ENCODE measurements around the gene BCL11B. TPM values are rescaled to one million over a fixed set of nuclear protein-coding genes. Genes with fewer than 3 reads are reported as not detected.

Gene BCL11B
- total and polyA plus RNA-seq, 10 of the 15 experiments (the other 5 are each of a cell fraction or from before 2014, with no cell fraction given): 0.38 to 5.5 (median 1.3) TPM

- FAIRE-seq (no peak), ATAC-seq (no peak), DNase-seq (ENCODE audit: low read depth, low spot score) (no peak)
- Histone ChIP-seq H3K27me3 (replicated peaks in 1 of 2; ENCODE audit: control insufficient read depth in 2 of 2, insufficient read depth in 2 of 2, low read length in 1 of 2) (no peaks in the 10 kb centered on the region; a peak in 1 of 4 replicates), H3K36me3 (ENCODE audit: control insufficient read depth in 2 of 2, insufficient read depth in 2 of 2, low read length in 1 of 2) (no peaks in the 10 kb centered on the region), H2AFZ (ENCODE audit: control insufficient read depth, low read depth, low read length) (no peak overlapping the region), H3K4me2 (ENCODE audit: control insufficient read depth, insufficient read depth) (no peak overlapping the region), H3K4me3 (no peak overlapping the region), H3K9me3 (replicated peaks; ENCODE audit: control insufficient read depth, insufficient read depth, low read length) (no peaks in the 10 kb centered on the region), H3K27ac (ENCODE audit: control insufficient read depth, insufficient read depth) (no peak overlapping the region), H3K9ac (ENCODE audit: control insufficient read depth, insufficient read depth, low read length) (no peak overlapping the region), H4K20me1 (ENCODE audit: control insufficient read depth, insufficient read depth) (no peaks in the 10 kb centered on the region), H3K79me2 (ENCODE audit: control insufficient read depth, insufficient read depth, low read length) (no peaks in the 10 kb centered on the region), H3K4me1 (ENCODE audit: control insufficient read depth, insufficient read depth, low read length) (no peaks in the 10 kb centered on the region)
- BruUV-seq (replicated peaks): no TSS peak
- intact Hi-C loops (cut with micrococcal nuclease; ENCODE audit: unreplicated experiment): no loop called here
- CTCF ChIA-PET: interaction anchor here (1.0 kb wide), 1 partner anchor 185 kb away, joined by 3 read pairs; no protein-coding TSS in a partner anchor
- POLR2A ChIA-PET: interaction anchor here (1.0 kb wide), 1 partner anchor 10 kb away, joined by 5 read pairs; no protein-coding TSS in a partner anchor
- SMC1A ChIA-PET (ENCODE audit: uncharacterized antibody, unreplicated experiment): no interaction called here
- in situ Hi-C loops (cut with MboI): no loop called here
- 37% methylated on average over 4 of the region's 4 CpGs for WGBS (ENCODE audit: insufficient coverage, insufficient replicate concordance, low lambda C conversion rate, missing lambda C conversion rate)
- TF ChIP-seq GABPA (IDR thresholded peaks at IDR 0.05; ENCODE audit: low read depth) (no peak), KDM1A (IDR thresholded peaks at IDR 0.05; ENCODE audit: borderline replicate concordance) (no peak), CEBPB (IDR thresholded peaks at IDR 0.05; ENCODE audit: borderline replicate concordance in 1 of 2, low read depth in 2 of 2, low read length in 2 of 2) (no peak)
- RAD21 ChIA-PET (ENCODE audit: unreplicated experiment): interaction anchor here (1.5 kb wide), 1 partner anchor 58 kb away, joined by 4 read pairs; no protein-coding TSS in a partner anchor
Observed at GRCh38 chr14:99207456-99207855, 64.5 kb downstream of the BCL11B start.

DNA sequence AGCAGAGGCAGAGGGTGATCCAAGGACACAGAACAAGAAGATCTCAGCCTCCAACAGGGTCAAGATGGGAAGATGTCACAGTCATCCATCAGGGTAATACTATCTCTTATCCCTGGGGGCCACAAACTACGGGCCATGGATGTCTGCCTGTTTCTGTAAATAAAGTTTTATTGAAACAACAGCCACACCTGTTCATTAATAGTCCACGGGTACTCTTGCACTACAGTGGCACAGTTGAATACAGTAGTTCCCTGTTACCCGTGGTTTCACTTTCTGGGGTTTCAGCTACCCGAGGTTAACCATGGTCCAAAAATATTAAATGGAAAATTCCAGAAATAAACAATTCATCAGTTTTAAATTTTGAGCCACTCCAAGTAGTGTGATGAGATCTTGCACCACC, 65.9 kb downstream of the BCL11B start:
- DNase-seq (ENCODE audit: low read depth, low spot score) (no peak), FAIRE-seq (no peak), ATAC-seq (no peak)
- Histone ChIP-seq H3K27me3 (replicated peaks in 1 of 2; ENCODE audit: control insufficient read depth in 2 of 2, insufficient read depth in 2 of 2, low read length in 1 of 2) (no peaks in the 10 kb centered on the region; a peak in 1 of 4 replicates), H2AFZ (ENCODE audit: control insufficient read depth, low read depth, low read length) (no peak overlapping the region), H3K9me3 (replicated peaks; ENCODE audit: control insufficient read depth, insufficient read depth, low read length) (no peaks in the 10 kb centered on the region), H4K20me1 (ENCODE audit: control insufficient read depth, insufficient read depth) (no peaks in the 10 kb centered on the region), H3K9ac (ENCODE audit: control insufficient read depth, insufficient read depth, low read length) (no peak overlapping the region), H3K4me1 (ENCODE audit: control insufficient read depth, insufficient read depth, low read length) (no peaks in the 10 kb centered on the region), H3K4me2 (ENCODE audit: control insufficient read depth, insufficient read depth) (no peak overlapping the region), H3K27ac (ENCODE audit: control insufficient read depth, insufficient read depth) (no peak overlapping the region), H3K36me3 (ENCODE audit: control insufficient read depth in 2 of 2, insufficient read depth in 2 of 2, low read length in 1 of 2) (no peaks in the 10 kb centered on the region), H3K4me3 (no peak overlapping the region), H3K79me2 (ENCODE audit: control insufficient read depth, insufficient read depth, low read length) (no peaks in the 10 kb centered on the region)
- 7% methylated on average over 4 of the region's 4 CpGs for WGBS (ENCODE audit: insufficient coverage, insufficient replicate concordance, low lambda C conversion rate, missing lambda C conversion rate)
- ChIA-PET CTCF (no interaction called here), SMC1A (ENCODE audit: uncharacterized antibody, unreplicated experiment) (no interaction called here), POLR2A (no interaction called here), RAD21 (ENCODE audit: unreplicated experiment) (no interaction called here)
- in situ Hi-C loops (cut with MboI) (no loop called here), intact Hi-C loops (cut with micrococcal nuclease; ENCODE audit: unreplicated experiment) (no loop called here)
- no TSS peak for BruUV-seq (replicated peaks)
- peak; percentile 81 for TF ChIP-seq ZBTB40 (IDR thresholded peaks at IDR 0.05; ENCODE audit: borderline replicate concordance)
- no peak for TF ChIP-seq TBL1XR1 (IDR thresholded peaks at IDR 0.05; ENCODE audit: low read depth, low read length)
- TF ChIP-seq IKZF2 (IDR thresholded peaks at IDR 0.05): no peak
